Stimulated activated CD8-positive, alpha-beta memory T cell treated with anti-CD3 and anti-CD28 coated beads, Interleukin-12 subunit alpha, Interleukin-12 subunit beta, amount 100 ng/mL, for 24 hours (primary cell): ENCODE measurements around the gene METTL23.

ENCODE experiments used
- DNase-seq: peaks from one replicate; pipeline ENCODE4 v3.0.0-alpha.2; 2020; ENCODE audit errors: extremely low read depth

METTL23 gene

GRCh38 chr17:76726776-76727718, at the start of gene METTL23:
Gene METTL23 (plus strand): TSS chr17:76726839. CDS start chr17:76729711, 2,872 bp downstream.
- no peak for DNase-seq

GRCh38 chr17:76677406-76677805, 49.2 kb upstream of the METTL23 start:
- no peak for DNase-seq

GRCh38 chr17:76678330-76678729, 48.3 kb upstream of the METTL23 start:
- DNase-seq, result no peak

- DNase-seq, result no peak
Measured at GRCh38 chr17:76679239-76679638, 47.4 kb upstream of the METTL23 start.

GRCh38 chr17:76681222-76682137, 45.2 kb upstream of the METTL23 start:
- peak; percentile 19 for DNase-seq

- no peak for DNase-seq
Measured at GRCh38 chr17:76682296-76682695, 44.3 kb upstream of the METTL23 start.

- no peak for DNase-seq
Measured at GRCh38 chr17:76683011-76683755, 43.5 kb upstream of the METTL23 start.

- DNase-seq, result no peak
Measured at GRCh38 chr17:76683921-76684745, 42.5 kb upstream of the METTL23 start.

- DNase-seq, result no peak
Measured at GRCh38 chr17:76684756-76685155, 41.9 kb upstream of the METTL23 start.

GRCh38 chr17:76685366-76685765, 41.3 kb upstream of the METTL23 start:
- DNase-seq, result no peak

GRCh38 chr17:76685846-76686245, 40.8 kb upstream of the METTL23 start:
- DNase-seq, result no peak

- no peak for DNase-seq
Measured at GRCh38 chr17:76686538-76687297, 39.9 kb upstream of the METTL23 start.

GRCh38 chr17:76687298-76688164, 39.1 kb upstream of the METTL23 start:
- DNase-seq, result no peak

- no peak for DNase-seq
Measured at GRCh38 chr17:76688165-76688622, 38.4 kb upstream of the METTL23 start.

GRCh38 chr17:76689859-76690258, 36.8 kb upstream of the METTL23 start:
- DNase-seq, result no peak

- DNase-seq, result no peak
Measured at GRCh38 chr17:76690596-76691280, 35.9 kb upstream of the METTL23 start.

- no peak for DNase-seq
Measured at GRCh38 chr17:76691379-76692191, 35.1 kb upstream of the METTL23 start.
